Measurements from ENCODE around the gene RALGPS2.

The RALGPS2 gene

GRCh38 chr1:178934546-178934945 lies 209.5 kb downstream of the RALGPS2 start:
- Histone ChIP-seq H3K9ac (ENCODE audit: low read depth in 1 of 2, low read length in 2 of 2) (no peak overlapping the region), H3K4me3 (ENCODE audit: low read depth in 1 of 2, low read length in 2 of 2) (no peak overlapping the region), H3K4me1 (ENCODE audit: control insufficient read depth in 1 of 2, insufficient read depth in 2 of 2, low read length in 2 of 2) (peaks cover 14% of the 10 kb centered on the region in 2 donors), H3K36me3 (ENCODE audit: control insufficient read depth in 1 of 2, insufficient read depth in 2 of 2, low read length in 2 of 2) (no peaks in the 10 kb centered on the region), H3K27ac (ENCODE audit: low read depth, low read length) (no peak overlapping the region), H3K27me3 (ENCODE audit: control insufficient read depth in 1 of 2, insufficient read depth in 2 of 2, low read length in 2 of 2) (no peaks in the 10 kb centered on the region), H3K9me3 (ENCODE audit: control insufficient read depth in 1 of 2, low read length in 2 of 2) (no peaks in the 10 kb centered on the region)

DNA sequence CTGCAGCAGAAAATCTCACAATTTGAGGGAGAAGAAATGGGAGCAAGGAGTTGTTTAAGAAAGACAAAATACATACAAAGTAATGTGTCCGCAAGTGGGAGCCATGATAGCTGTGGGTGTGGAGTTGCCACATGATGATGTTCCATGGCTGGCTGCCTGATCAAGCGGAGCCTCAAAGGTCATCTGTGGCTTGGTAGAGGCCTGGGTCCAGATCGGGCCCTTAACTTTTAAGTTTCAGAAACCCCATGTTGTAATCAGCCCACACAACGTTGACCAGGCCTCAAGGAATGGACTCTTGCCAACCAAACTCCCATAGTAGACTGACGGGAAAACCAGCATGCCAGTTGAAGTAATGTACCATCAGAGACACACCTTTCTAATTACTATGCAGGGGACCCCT lies 210.6 kb downstream of the RALGPS2 start:
- Histone ChIP-seq H3K36me3 (ENCODE audit: control insufficient read depth in 1 of 2, insufficient read depth in 2 of 2, low read length in 2 of 2) (no peaks in the 10 kb centered on the region), H3K9me3 (ENCODE audit: control insufficient read depth in 1 of 2, low read length in 2 of 2) (no peaks in the 10 kb centered on the region), H3K9ac (ENCODE audit: low read depth in 1 of 2, low read length in 2 of 2) (no peak overlapping the region), H3K27me3 (ENCODE audit: control insufficient read depth in 1 of 2, insufficient read depth in 2 of 2, low read length in 2 of 2) (no peaks in the 10 kb centered on the region), H3K4me1 (ENCODE audit: control insufficient read depth in 1 of 2, insufficient read depth in 2 of 2, low read length in 2 of 2) (peaks cover 14% of the 10 kb centered on the region in 2 donors), H3K27ac (ENCODE audit: low read depth, low read length) (no peak overlapping the region), H3K4me3 (ENCODE audit: low read depth in 1 of 2, low read length in 2 of 2) (no peak overlapping the region)

- no peaks in the 10 kb centered on the region for H3K27me3 ChIP-seq (ENCODE audit: control insufficient read depth in 1 of 2, insufficient read depth in 2 of 2, low read length in 2 of 2)
Measured at GRCh38 chr1:178937695-178938094, 212.7 kb downstream of the RALGPS2 start.

DNA sequence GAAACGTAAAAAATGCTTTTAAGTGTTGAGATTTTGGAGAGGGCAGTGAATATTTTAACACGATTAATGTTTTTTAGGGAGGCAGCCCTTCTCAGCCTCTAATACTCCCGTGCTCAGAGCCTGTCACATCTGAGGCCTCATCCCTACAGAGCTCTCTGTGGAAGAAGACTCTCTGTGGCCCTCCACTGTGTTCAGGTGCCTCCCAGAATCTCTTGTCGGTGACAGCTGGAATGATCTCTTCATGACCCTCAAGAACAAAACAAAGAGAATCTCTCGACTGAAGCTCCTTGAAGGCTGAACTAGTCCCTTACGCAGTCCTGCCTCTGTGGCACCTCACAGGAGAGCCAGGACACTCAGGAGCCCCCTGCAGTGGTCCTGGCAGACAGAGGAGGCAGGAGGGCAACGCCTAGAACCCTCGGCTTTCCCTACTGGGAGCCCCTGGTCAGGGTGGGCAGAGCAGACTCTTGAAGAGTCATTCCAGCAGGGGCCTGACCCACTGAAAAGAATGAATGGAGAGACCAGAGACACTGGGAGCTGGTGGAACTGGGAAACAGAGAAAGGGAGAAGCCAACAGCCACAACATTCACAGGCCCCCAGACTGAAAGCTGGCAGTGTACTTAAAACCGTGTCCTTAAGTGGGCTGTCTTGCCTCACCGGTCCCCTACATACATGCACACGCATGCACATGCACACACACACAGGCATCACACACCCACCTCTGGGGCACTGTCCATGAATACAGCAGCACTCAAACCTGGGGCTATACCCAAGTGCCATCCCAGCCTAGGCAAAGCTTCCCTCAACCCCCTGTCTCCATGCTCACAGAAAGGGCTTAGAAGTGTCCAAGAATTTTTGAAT lies 213.3 kb downstream of the RALGPS2 start:
- Histone ChIP-seq H3K4me1 (ENCODE audit: control insufficient read depth in 1 of 2, insufficient read depth in 2 of 2, low read length in 2 of 2) (peaks cover 5 to 12% of the 10 kb centered on the region in 2 donors), H3K27me3 (ENCODE audit: control insufficient read depth in 1 of 2, insufficient read depth in 2 of 2, low read length in 2 of 2) (no peaks in the 10 kb centered on the region), H3K4me3 (ENCODE audit: low read depth in 1 of 2, low read length in 2 of 2) (no peak overlapping the region), H3K9ac (ENCODE audit: low read depth in 1 of 2, low read length in 2 of 2) (no peak overlapping the region), H3K36me3 (ENCODE audit: control insufficient read depth in 1 of 2, insufficient read depth in 2 of 2, low read length in 2 of 2) (no peaks in the 10 kb centered on the region), H3K9me3 (ENCODE audit: control insufficient read depth in 1 of 2, low read length in 2 of 2) (no peaks in the 10 kb centered on the region), H3K27ac (ENCODE audit: low read depth, low read length) (peak overlapping the region; percentile 11)

More at GRCh38 chr1:178937695-178938094, 212.7 kb downstream of the RALGPS2 start:
- H3K4me1 ChIP-seq (ENCODE audit: control insufficient read depth in 1 of 2, insufficient read depth in 2 of 2, low read length in 2 of 2) = peaks cover 6 to 11% of the 10 kb centered on the region in 2 donors
- no peak overlapping the region for H3K9ac ChIP-seq (ENCODE audit: low read depth in 1 of 2, low read length in 2 of 2)
- H3K9me3 ChIP-seq (ENCODE audit: control insufficient read depth in 1 of 2, low read length in 2 of 2) = no peaks in the 10 kb centered on the region
- H3K27ac ChIP-seq (ENCODE audit: low read depth, low read length) = no peak overlapping the region
- no peak overlapping the region for H3K4me3 ChIP-seq (ENCODE audit: low read depth in 1 of 2, low read length in 2 of 2)
- no peaks in the 10 kb centered on the region for H3K36me3 ChIP-seq (ENCODE audit: control insufficient read depth in 1 of 2, insufficient read depth in 2 of 2, low read length in 2 of 2)

- no peaks in the 10 kb centered on the region for H3K27me3 ChIP-seq (ENCODE audit: control insufficient read depth in 1 of 2, insufficient read depth in 2 of 2, low read length in 2 of 2)
- H3K9ac ChIP-seq (ENCODE audit: low read depth in 1 of 2, low read length in 2 of 2) = no peak overlapping the region
- peaks cover 5 to 12% of the 10 kb centered on the region in 2 donors for H3K4me1 ChIP-seq (ENCODE audit: control insufficient read depth in 1 of 2, insufficient read depth in 2 of 2, low read length in 2 of 2)
- no peak overlapping the region for H3K4me3 ChIP-seq (ENCODE audit: low read depth in 1 of 2, low read length in 2 of 2)
- no peaks in the 10 kb centered on the region for H3K36me3 ChIP-seq (ENCODE audit: control insufficient read depth in 1 of 2, insufficient read depth in 2 of 2, low read length in 2 of 2)
- no peaks in the 10 kb centered on the region for H3K9me3 ChIP-seq (ENCODE audit: control insufficient read depth in 1 of 2, low read length in 2 of 2)
- H3K27ac ChIP-seq (ENCODE audit: low read depth, low read length) = no peak overlapping the region
Measured at GRCh38 chr1:178938959-178939317, 213.9 kb downstream of the RALGPS2 start.

- Histone ChIP-seq H3K27me3 (ENCODE audit: control insufficient read depth in 1 of 2, insufficient read depth in 2 of 2, low read length in 2 of 2) (no peaks in the 10 kb centered on the region), H3K27ac (ENCODE audit: low read depth, low read length) (peak overlapping the region; percentile 25), H3K4me1 (ENCODE audit: control insufficient read depth in 1 of 2, insufficient read depth in 2 of 2, low read length in 2 of 2) (peaks cover 4 to 7% of the 10 kb centered on the region in 2 donors), H3K9me3 (ENCODE audit: control insufficient read depth in 1 of 2, low read length in 2 of 2) (no peaks in the 10 kb centered on the region), H3K4me3 (ENCODE audit: low read depth in 1 of 2, low read length in 2 of 2) (no peak overlapping the region), H3K36me3 (ENCODE audit: control insufficient read depth in 1 of 2, insufficient read depth in 2 of 2, low read length in 2 of 2) (no peaks in the 10 kb centered on the region), H3K9ac (ENCODE audit: low read depth in 1 of 2, low read length in 2 of 2) (no peak overlapping the region)
Measured at GRCh38 chr1:178939338-178940067, 214.5 kb downstream of the RALGPS2 start.

- Histone ChIP-seq H3K4me3 (ENCODE audit: low read depth in 1 of 2, low read length in 2 of 2) (no peak overlapping the region), H3K9ac (ENCODE audit: low read depth in 1 of 2, low read length in 2 of 2) (no peak overlapping the region), H3K36me3 (ENCODE audit: control insufficient read depth in 1 of 2, insufficient read depth in 2 of 2, low read length in 2 of 2) (no peaks in the 10 kb centered on the region), H3K27ac (ENCODE audit: low read depth, low read length) (peak overlapping the region; percentile 25), H3K9me3 (ENCODE audit: control insufficient read depth in 1 of 2, low read length in 2 of 2) (no peaks in the 10 kb centered on the region), H3K27me3 (ENCODE audit: control insufficient read depth in 1 of 2, insufficient read depth in 2 of 2, low read length in 2 of 2) (no peaks in the 10 kb centered on the region), H3K4me1 (ENCODE audit: control insufficient read depth in 1 of 2, insufficient read depth in 2 of 2, low read length in 2 of 2) (peaks cover 0 to 3% of the 10 kb centered on the region in 2 donors)
Measured at GRCh38 chr1:178940068-178940765, 215.2 kb downstream of the RALGPS2 start.

DNA sequence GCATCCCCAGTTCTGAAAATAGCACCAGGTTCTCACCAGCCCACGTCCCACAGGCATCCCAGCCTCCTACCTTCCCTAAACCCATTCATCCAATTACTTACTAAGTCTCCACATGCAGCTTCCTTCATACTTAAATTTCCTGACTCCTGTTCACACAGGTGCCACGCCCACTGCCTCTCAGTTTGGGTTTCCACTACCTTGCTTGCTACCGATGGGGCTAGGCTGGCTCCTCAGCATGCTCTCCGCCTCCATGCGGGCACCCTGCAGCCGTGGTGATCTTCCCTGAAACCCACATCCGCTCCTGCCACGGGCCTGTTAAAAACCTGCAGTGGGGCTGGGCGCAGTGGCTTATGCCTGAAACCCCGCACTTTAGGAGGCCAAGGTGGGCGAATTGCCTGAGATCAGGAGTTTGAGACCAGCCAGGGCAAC lies 216.2 kb downstream of the RALGPS2 start:
- Histone ChIP-seq H3K4me1 (ENCODE audit: control insufficient read depth in 1 of 2, insufficient read depth in 2 of 2, low read length in 2 of 2) (peaks cover 0 to 3% of the 10 kb centered on the region in 2 donors), H3K9me3 (ENCODE audit: control insufficient read depth in 1 of 2, low read length in 2 of 2) (no peaks in the 10 kb centered on the region), H3K9ac (ENCODE audit: low read depth in 1 of 2, low read length in 2 of 2) (no peak overlapping the region), H3K36me3 (ENCODE audit: control insufficient read depth in 1 of 2, insufficient read depth in 2 of 2, low read length in 2 of 2) (no peaks in the 10 kb centered on the region), H3K4me3 (ENCODE audit: low read depth in 1 of 2, low read length in 2 of 2) (no peak overlapping the region), H3K27me3 (ENCODE audit: control insufficient read depth in 1 of 2, insufficient read depth in 2 of 2, low read length in 2 of 2) (no peaks in the 10 kb centered on the region), H3K27ac (ENCODE audit: low read depth, low read length) (peak overlapping the region; percentile 1)

DNA sequence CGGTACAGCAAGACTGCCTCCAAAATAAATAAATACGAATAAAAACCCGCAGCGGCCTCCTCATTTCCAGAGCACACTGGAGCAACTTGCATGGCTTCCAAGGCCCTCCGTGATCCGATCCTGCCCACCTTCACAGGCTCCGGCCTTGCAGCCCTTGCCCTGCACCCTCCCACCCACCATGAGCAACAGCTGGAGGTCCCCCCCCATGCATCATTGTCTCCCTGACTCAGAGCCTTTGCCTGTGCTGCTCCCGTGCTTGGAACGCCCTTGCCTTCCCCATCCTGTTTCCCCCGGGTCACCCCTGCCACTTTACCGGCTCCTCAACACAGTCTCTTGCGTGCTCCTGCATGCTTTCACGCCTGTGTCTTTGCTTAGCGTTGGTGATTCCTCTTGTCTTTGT lies 216.8 kb downstream of the RALGPS2 start:
- Histone ChIP-seq H3K9me3 (ENCODE audit: control insufficient read depth in 1 of 2, low read length in 2 of 2) (no peaks in the 10 kb centered on the region), H3K36me3 (ENCODE audit: control insufficient read depth in 1 of 2, insufficient read depth in 2 of 2, low read length in 2 of 2) (no peaks in the 10 kb centered on the region), H3K4me1 (ENCODE audit: control insufficient read depth in 1 of 2, insufficient read depth in 2 of 2, low read length in 2 of 2) (peaks cover 0 to 3% of the 10 kb centered on the region in 2 donors), H3K27ac (ENCODE audit: low read depth, low read length) (no peak overlapping the region), H3K27me3 (ENCODE audit: control insufficient read depth in 1 of 2, insufficient read depth in 2 of 2, low read length in 2 of 2) (no peaks in the 10 kb centered on the region), H3K4me3 (ENCODE audit: low read depth in 1 of 2, low read length in 2 of 2) (no peak overlapping the region), H3K9ac (ENCODE audit: low read depth in 1 of 2, low read length in 2 of 2) (no peak overlapping the region)

Data from duodenal mucosa (tissue), 2 donors.